GM10847 (cell line): ENCODE measurements around the gene BASP1.

Experiments used
- POLR2A ChIP-seq: IDR thresholded peaks from 2 replicates; pipeline ENCODE4 v1.6.1; 2011; ENCODE audit not compliant: insufficient read length; ENCODE audit errors: extremely low read depth

Gene BASP1

DNA sequence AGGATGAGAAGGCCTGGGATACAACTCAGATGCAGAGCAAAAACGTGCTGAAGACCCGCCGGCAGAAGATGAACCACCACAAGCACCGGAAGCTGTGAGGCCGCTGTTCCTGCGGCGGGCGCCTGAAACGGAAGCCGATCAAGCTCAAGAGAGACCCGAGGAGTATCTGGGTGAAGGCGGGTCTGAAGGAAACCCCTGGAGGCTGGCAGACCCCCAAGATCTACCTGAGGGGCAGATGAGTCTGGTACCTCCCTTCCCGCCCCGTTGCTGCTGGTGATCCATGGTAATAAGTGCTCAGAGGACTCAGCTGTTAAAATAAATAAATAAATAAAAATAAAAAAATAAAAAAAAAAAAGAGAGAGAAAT, 89.3 kb downstream of the BASP1 start:
- no peak for TF ChIP-seq POLR2A

DNA sequence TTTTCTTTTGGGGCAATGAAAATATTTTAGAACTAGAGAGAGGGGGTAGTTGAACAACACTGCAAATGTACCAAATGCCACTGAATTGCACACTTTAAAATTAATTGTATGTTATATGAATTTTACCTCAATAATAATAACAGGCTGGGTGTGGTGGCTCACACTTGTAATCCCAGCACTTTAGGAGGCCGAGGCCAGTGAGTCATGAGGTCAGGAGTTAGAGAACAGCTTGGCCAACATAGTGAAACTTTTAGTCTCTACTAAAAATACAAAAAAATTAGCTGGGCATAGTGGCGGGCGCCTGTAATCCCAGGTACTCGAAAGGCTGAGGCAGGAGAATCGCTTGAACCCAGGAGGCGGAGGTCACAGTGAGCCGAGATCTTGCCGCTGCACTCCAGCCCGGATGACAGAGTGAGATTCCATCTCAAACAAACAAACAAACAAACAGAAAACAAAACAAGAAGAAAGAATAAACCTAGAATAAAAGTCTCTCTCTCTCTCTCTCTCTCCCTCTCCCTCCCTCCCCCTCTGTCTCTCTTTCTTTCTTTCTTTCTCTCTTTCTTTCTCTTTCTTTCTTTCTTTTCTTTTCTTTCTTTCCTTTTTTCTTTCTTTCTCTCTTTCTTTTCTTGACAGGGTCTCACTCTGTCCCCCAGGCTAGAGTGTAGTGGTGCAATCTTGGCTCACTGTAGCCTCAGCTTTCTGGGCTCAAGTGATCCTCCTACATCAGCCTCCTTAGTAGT, 91.1 kb downstream of the BASP1 start:
- TF ChIP-seq POLR2A = no peak

DNA sequence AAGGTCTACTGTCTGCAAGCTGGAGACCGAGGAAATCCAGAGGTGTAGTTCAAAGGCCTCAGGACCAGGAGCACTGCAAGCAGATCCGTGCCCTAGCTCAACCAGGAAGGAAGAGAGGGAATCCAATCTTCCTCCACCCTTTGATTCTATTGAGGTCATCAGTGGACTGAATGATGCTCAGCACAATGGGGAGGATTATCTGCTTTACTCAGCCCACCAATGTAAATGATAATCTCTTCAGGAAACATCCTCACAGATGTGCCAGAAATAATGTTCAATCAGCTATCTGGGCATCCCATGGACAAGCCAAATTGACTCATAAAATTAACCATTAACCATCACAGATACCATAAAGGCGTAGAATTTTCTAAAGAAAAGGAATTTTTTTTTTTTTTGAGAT, 92.0 kb downstream of the BASP1 start:
- TF ChIP-seq POLR2A = no peak

DNA sequence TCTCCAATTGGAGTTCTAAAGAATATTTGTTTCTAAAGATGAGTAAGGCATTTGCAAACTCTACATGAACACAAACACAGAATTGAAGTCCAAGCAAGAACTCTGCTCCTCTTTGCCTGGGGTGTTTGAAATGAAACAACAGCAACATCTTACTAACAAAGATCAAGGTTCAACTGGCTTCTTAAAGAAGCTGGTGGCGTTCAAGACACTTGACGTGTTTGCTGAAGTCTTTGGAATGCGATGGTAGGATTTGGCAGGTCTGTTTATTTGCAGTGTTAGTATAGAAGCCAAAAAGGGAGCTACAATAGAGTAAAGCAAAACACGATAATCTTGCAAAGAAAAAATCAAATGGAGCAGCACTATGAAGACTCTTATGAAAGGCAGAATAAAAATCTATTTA, 94.9 kb downstream of the BASP1 start:
- TF ChIP-seq POLR2A = no peak

GRCh38 chr5:17314907-17315471, 97.6 kb downstream of the BASP1 start:
- TF ChIP-seq POLR2A = no peak

DNA sequence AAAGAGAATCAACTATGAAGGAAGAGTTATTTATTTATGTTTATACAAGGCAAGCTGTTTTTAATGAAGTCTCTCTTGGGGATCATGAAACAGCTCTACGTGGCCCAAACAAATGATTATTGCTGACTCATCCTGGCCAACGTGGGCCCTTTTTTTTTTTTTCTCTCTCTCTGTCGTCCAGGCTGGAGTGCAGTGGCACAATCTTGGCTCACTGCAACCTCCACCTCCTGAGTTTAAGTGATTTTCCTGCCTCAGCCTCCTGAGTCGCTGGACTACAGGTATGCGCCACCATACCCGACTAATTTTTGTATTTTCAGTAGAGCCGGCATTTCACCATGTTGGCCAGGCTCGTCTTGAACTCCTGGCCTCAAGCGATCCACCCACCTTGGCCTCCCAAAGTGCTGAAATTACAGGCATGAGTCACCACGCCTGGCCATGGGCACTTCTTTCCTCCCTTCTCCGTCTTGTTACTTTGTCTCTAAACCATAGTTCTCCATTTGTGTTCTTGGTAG, 98.3 kb downstream of the BASP1 start:
- no peak for TF ChIP-seq POLR2A

GRCh38 chr5:17316970-17317459, 99.6 kb downstream of the BASP1 start:
- TF ChIP-seq POLR2A = no peak

DNA sequence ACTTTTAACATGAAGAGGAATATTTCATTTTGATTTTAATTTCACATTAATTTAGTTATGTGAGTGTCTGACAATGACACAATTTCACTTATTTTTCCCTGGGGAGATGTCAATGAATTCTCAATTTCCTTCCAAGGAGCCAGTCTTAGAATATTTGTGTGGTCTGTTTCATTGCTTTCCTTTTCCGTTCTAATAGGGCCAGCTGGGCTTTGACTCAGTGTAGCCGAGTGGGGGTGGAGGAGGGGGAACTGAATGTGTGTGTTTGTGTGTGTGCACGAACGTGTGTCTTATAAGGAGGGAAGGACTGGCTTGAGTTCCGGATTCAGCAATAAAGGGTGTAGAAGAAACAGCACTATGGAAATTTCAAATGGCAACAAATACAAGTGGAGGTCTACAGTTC, 100.0 kb downstream of the BASP1 start:
- TF ChIP-seq POLR2A = no peak

DNA sequence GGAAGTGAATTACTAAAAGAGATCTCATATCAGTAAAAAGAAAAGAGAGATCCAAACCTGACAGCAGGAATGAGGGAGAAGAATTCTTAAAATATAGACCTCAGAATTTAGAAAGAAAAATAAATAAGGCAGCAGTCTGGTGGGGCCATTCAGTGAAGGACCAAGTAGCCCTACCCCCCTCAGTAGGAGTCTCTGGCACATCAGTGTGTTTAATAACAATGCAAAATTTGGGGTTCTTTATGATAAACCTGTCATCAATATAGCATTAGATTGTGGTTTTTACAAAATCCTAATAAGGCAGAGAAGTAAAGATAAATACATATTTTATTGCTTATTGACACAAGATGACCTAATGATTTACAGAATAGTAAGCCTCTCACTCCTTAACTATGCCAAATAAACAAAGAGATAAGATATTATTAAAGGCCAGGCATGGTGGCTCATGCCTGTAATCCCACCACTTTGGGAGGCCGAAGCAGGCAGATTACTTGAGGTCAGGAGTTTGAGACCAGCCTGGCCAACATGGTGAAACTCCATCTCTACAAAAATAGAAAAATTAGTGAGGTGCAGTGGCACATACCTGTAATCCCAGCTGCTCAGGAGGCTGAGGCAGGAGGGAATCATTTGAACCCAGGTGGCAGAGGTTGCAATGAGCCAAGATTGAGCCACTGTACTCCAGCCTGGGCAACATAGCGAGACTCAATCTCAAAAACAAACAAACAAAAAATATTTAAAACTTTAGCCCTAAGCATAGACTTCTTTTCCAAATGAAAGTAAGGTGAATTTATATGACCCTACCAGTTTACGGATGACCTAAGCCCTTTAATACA, 108.6 kb downstream of the BASP1 start:
- TF ChIP-seq POLR2A = no peak
